ENCODE results near the gene UNK. TPM values are rescaled to one million over a fixed set of nuclear protein-coding genes. Genes with fewer than 3 reads are reported as not detected.

The UNK gene
- total RNA-seq, 2 experiments from 2014 or later, result 33.7 to 36.1 TPM

GRCh38 chr17:75854101-75854748 is 69.6 kb downstream of the UNK start:
- Mint-ChIP-seq H3K36me3 (ENCODE audit: low read depth) (peaks cover 31% of the 10 kb centered on the region), H3K9me3 (no peaks in the 10 kb centered on the region), H3K27ac (no peak overlapping the region), H3K4me1 (ENCODE audit: low read depth) (peaks cover 29% of the 10 kb centered on the region), H3K4me3 (no peak overlapping the region), H3K27me3 (no peaks in the 10 kb centered on the region)
- ChIA-PET CTCF (interaction anchor here (0.6 to 3.2 kb wide), 11 partner anchors 19 to 418 kb away, joined by 3 to 33 read pairs (median 6); partner anchors contain the start of genes CDK3, MRPL38, TRIM47 and TRIM65), POLR2A (interaction anchor here (0.9 to 5.1 kb wide), 21 partner anchors 9 to 500 kb away, joined by 3 to 230 read pairs (median 13); partner anchors contain the start of genes MRPL38, TRIM47, TRIM65 and UNC13D)
- H3K27me3 ChIP-seq (ENCODE audit: control insufficient read depth in 1 of 2, insufficient read depth in 2 of 2, low read length in 2 of 2), result no peaks in the 10 kb centered on the region
- TF ChIP-seq CTCF (IDR thresholded peaks at IDR 0.05), result no peak
- no peaks in the 10 kb centered on the region for H3K9me3 ChIP-seq (ENCODE audit: control insufficient read depth in 1 of 2, insufficient read depth in 1 of 2, low read length in 2 of 2)
- peak overlapping the region; percentile 82 for H3K4me3 ChIP-seq (ENCODE audit: low read length)
- intact Hi-C loops (cut with DNase I, micrococcal nuclease), result loop anchor here (2.0 to 10.0 kb wide), 3 partner anchors 51 to 329 kb away; partner anchors contain the start of genes LLGL2 (in 1 of the 2), MRPL38 (in 1 of the 2) and UNK (in 1 of the 2)
- ATAC-seq (ENCODE audit: poor library complexity), result no peak
- DNase-seq, result peak in 3 of 14 experiments; percentile 37 to 57 (median 53)
- peak overlapping the region; percentile 65 for H3K27ac ChIP-seq (ENCODE audit: low read depth in 1 of 2, low read length in 2 of 2)
- H3K36me3 ChIP-seq (ENCODE audit: insufficient read depth, low read length), result peaks cover 25% of the 10 kb centered on the region
- peaks cover 48% of the 10 kb centered on the region for H3K4me1 ChIP-seq (ENCODE audit: insufficient read depth, low read length)

- no peaks in the 10 kb centered on the region for H3K27me3 Mint-ChIP-seq
- H3K27ac Mint-ChIP-seq, result no peak overlapping the region
- TF ChIP-seq CTCF (IDR thresholded peaks at IDR 0.05), result no peak
- ChIA-PET CTCF (interaction anchor here (0.6 to 3.2 kb wide), 16 partner anchors 9 to 566 kb away, joined by 3 to 33 read pairs (median 4); partner anchors contain the start of genes FBF1, GALK1, MRPL38 and SLC25A19), POLR2A (interaction anchor here (0.6 to 5.1 kb wide), 51 partner anchors 10 to 981 kb away, joined by 3 to 230 read pairs (median 6); partner anchors contain the start of genes EXOC7, FBF1, GALK1 and GGA3)
- no peak for DNase-seq
- H3K9me3 ChIP-seq (ENCODE audit: control insufficient read depth in 1 of 2, insufficient read depth in 1 of 2, low read length in 2 of 2), result no peaks in the 10 kb centered on the region
- peak overlapping the region; percentile 82 for H3K4me3 ChIP-seq (ENCODE audit: low read length)
- H3K27ac ChIP-seq (ENCODE audit: low read depth in 1 of 2, low read length in 2 of 2), result peak overlapping the region; percentile 65
- no peaks in the 10 kb centered on the region for H3K27me3 ChIP-seq (ENCODE audit: control insufficient read depth in 1 of 2, insufficient read depth in 2 of 2, low read length in 2 of 2)
- intact Hi-C loops (cut with DNase I, micrococcal nuclease), result loop anchor here (1.0 to 10.0 kb wide), 6 partner anchors 10 to 330 kb away; partner anchors contain the start of genes UNK (in 2 of the 2), LLGL2 (in 1 of the 2), MRPL38 (in 1 of the 2) and TRIM65 (in 1 of the 2)
- no peaks in the 10 kb centered on the region for H3K9me3 Mint-ChIP-seq
- peaks cover 18% of the 10 kb centered on the region for H3K36me3 ChIP-seq (ENCODE audit: insufficient read depth, low read length)
- H3K36me3 Mint-ChIP-seq (ENCODE audit: low read depth), result peaks cover 24% of the 10 kb centered on the region
- peaks cover 46% of the 10 kb centered on the region for H3K4me1 ChIP-seq (ENCODE audit: insufficient read depth, low read length)
- peak; percentile 9 for ATAC-seq (ENCODE audit: poor library complexity)
- H3K4me3 Mint-ChIP-seq, result no peak overlapping the region
- peaks cover 29% of the 10 kb centered on the region for H3K4me1 Mint-ChIP-seq (ENCODE audit: low read depth)
These were observed 70.3 kb downstream of the UNK start for GRCh38 chr17:75854881-75855309.

- H3K4me3 Mint-ChIP-seq, result peak within 1 kb of the TSS; percentile 90
- intact Hi-C loops (cut with DNase I, micrococcal nuclease), result loop anchor here (1.0 to 10.0 kb wide), 7 partner anchors 10 to 331 kb away; partner anchors contain the start of genes UNK (in 2 of the 2), LLGL2 (in 1 of the 2), MRPL38 (in 1 of the 2) and TRIM65 (in 1 of the 2)
- peaks cover 29% of the 10 kb centered on the region for H3K4me1 Mint-ChIP-seq (ENCODE audit: low read depth)
- peak; percentile 53 for TF ChIP-seq CTCF (IDR thresholded peaks at IDR 0.05)
- H3K27me3 Mint-ChIP-seq, result no peaks in the 10 kb centered on the region
- DNase-seq (peak; percentile 92 to 100 (median 95)), ATAC-seq (ENCODE audit: poor library complexity) (peak; percentile 91)
- H3K4me3 ChIP-seq (ENCODE audit: low read length), result peak within 1 kb of the TSS; percentile 82
- no peak within 1 kb of the TSS for H3K27ac Mint-ChIP-seq
- peaks cover 45% of the 10 kb centered on the region for H3K4me1 ChIP-seq (ENCODE audit: insufficient read depth, low read length)
- H3K36me3 Mint-ChIP-seq (ENCODE audit: low read depth), result peaks cover 20% of the 10 kb centered on the region
- H3K27ac ChIP-seq (ENCODE audit: low read depth in 1 of 2, low read length in 2 of 2), result peak within 1 kb of the TSS; percentile 87 to 90
- H3K9me3 ChIP-seq (ENCODE audit: control insufficient read depth in 1 of 2, insufficient read depth in 1 of 2, low read length in 2 of 2), result no peaks in the 10 kb centered on the region
- H3K36me3 ChIP-seq (ENCODE audit: insufficient read depth, low read length), result peaks cover 14% of the 10 kb centered on the region
- no peaks in the 10 kb centered on the region for H3K27me3 ChIP-seq (ENCODE audit: control insufficient read depth in 1 of 2, insufficient read depth in 2 of 2, low read length in 2 of 2)
- POLR2A ChIA-PET, result interaction anchor here (0.6 to 5.1 kb wide), 54 partner anchors 9 to 982 kb away, joined by 3 to 230 read pairs (median 5); partner anchors contain the start of genes EXOC7, FBF1, GALK1 and GGA3
- no peaks in the 10 kb centered on the region for H3K9me3 Mint-ChIP-seq
- CTCF ChIA-PET, result interaction anchor here (0.6 to 3.2 kb wide), 16 partner anchors 10 to 566 kb away, joined by 3 to 33 read pairs (median 4); partner anchors contain the start of genes FBF1, GALK1, MRPL38 and SLC25A19
These were observed 70.9 kb downstream of the UNK start, which contains the start of gene WBP2 for GRCh38 chr17:75855310-75856061. TSS of gene WBP2 (minus strand) at chr17:75855335. CDS start at chr17:75855297, 38 bp downstream.

Measured in CD4-positive, alpha-beta T cell (primary cell).